Spinal cord (tissue), 10 donors: ENCODE data around the gene SSH2. TPM values are rescaled to one million over a fixed set of nuclear protein-coding genes. Genes with fewer than 3 reads are reported as not detected.

Source experiments
- DNase-seq, 6 donors: peaks; one replicate each; pipeline versions ENCODE4 v3.0.0 to v3.0.0-alpha.2; 2013 to 2015; ENCODE audit warnings: low spot score in 6 of 6, low read depth in 4 of 6
- H3K27ac ChIP-seq: one replicate; pipeline ENCODE4 v1.5.1; 2013; ENCODE audit warnings: low read depth, low read length, control low read depth
- H3K27me3 ChIP-seq: one replicate; pipeline ENCODE4 v1.6.1; 2013; ENCODE audit warnings: low read length; ENCODE audit not compliant: control insufficient read depth, insufficient read depth
- H3K36me3 ChIP-seq: one replicate; pipeline ENCODE4 v1.6.1; 2013; ENCODE audit warnings: low read length; ENCODE audit not compliant: control insufficient read depth, insufficient read depth
- H3K4me1 ChIP-seq: one replicate; pipeline ENCODE4 v1.6.1; 2013; ENCODE audit warnings: low read length; ENCODE audit not compliant: control insufficient read depth, insufficient read depth
- H3K4me3 ChIP-seq: one replicate; pipeline ENCODE4 v1.5.1; 2013; ENCODE audit warnings: low read depth, low read length, control low read depth
- H3K9me3 ChIP-seq: one replicate; pipeline ENCODE4 v1.6.1; 2013; ENCODE audit warnings: low read length; ENCODE audit not compliant: control insufficient read depth, insufficient read depth
- WGBS: methylation state at CpG from one replicate; pipeline ENCODE4 v1.1.5; 2013; ENCODE audit warnings: missing lambda C conversion rate; ENCODE audit not compliant: insufficient coverage; 5-methylcytosine and 5-hydroxymethylcytosine counted together
- polyA plus RNA-seq, 2 donors: library from polyadenylated mRNA; unstranded; fragments of 120-200 nt; gene quantifications; one replicate each; pipeline ENCODE4 v1.2.1, GENCODE V29; 2013; ENCODE audit not compliant: insufficient read length in 2 of 2
- total RNA-seq, 2 donors: library from RNA; depleted of rRNA in 1 of 2; stranded (reverse); fragments of 120-200 nt in 1 of 2; fragments of >200 nt in 1 of 2; gene quantifications; one replicate each; pipeline versions ENCODE4 v1.2.3 to v1.2.4, GENCODE V29; 2013 to 2014
- donor health status: healthy.

Gene SSH2
- total and polyA plus RNA-seq, 4 donors, result 22.5 to 26.6 (median 23.4) TPM

GRCh38 chr17:29607557-29608195 lies 322.4 kb downstream of the SSH2 start:
- Histone ChIP-seq H3K36me3 (peaks cover 33% of the 10 kb centered on the region), H3K27ac (no peak overlapping the region), H3K4me3 (no peak overlapping the region), H3K9me3 (no peaks in the 10 kb centered on the region), H3K27me3 (no peaks in the 10 kb centered on the region), H3K4me1 (no peaks in the 10 kb centered on the region)
- no peak for DNase-seq
- 90% methylated on average over 28 of the region's 29 CpGs for WGBS

GRCh38 chr17:29603109-29603674 lies 326.8 kb downstream of the SSH2 start:
- Histone ChIP-seq H3K4me3 (no peak overlapping the region), H3K36me3 (peaks cover 11% of the 10 kb centered on the region), H3K9me3 (no peaks in the 10 kb centered on the region), H3K27ac (no peak overlapping the region), H3K27me3 (no peaks in the 10 kb centered on the region), H3K4me1 (no peaks in the 10 kb centered on the region)
- 80% methylated on average over 1 of the region's 6 CpGs for WGBS
- DNase-seq, result no peak

DNA sequence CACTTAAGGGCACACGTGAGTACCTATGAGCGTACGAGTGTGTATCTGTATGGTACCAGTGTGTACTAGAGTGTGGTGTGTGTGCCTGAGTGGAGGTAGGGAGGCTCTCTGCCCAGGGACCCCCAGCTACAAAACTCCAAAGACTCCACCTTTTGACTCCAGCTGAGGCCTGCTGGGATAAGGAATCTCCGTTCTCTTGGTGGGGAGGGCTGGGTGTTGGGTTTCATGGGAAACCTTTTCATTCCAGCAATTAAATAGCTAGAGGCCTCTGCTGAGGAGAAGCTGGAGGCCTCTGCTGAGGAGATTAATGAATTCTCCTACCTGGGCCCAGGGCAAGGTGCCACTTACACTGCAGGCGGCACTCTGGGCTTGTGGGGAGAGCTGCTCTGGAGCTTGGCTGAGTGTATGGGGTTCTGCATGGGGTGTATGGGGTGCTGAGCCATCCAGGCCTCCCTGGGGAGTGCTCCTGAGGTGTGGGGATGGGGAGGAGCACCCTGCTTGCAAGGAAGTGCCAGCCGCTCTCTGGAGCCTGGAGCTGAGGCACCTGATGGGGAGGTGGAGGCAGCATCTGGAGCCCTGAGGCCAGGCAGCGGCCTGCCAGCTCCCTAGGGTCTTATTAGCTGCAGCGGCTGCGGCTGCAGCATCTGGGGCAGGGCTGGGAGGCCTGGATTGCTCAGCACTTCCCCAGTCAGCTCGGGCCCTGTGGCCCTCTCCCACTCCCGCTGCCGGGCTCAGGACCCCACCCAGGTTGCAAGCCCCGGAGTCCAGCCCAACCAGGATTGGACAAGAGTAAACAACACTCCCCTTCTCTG lies 332.5 kb downstream of the SSH2 start:
- no peak overlapping the region for H3K27ac ChIP-seq
- H3K9me3 ChIP-seq, result no peaks in the 10 kb centered on the region
- DNase-seq, result no peak
- H3K36me3 ChIP-seq, result peaks cover 6% of the 10 kb centered on the region
- 40% methylated on average over 10 of the region's 13 CpGs for WGBS
- peaks cover 49% of the 10 kb centered on the region for H3K4me1 ChIP-seq
- H3K4me3 ChIP-seq, result no peak overlapping the region
- no peaks in the 10 kb centered on the region for H3K27me3 ChIP-seq

- H3K9me3 ChIP-seq, result no peaks in the 10 kb centered on the region
- DNase-seq, result no peak
- H3K27me3 ChIP-seq, result no peaks in the 10 kb centered on the region
- no peak overlapping the region for H3K27ac ChIP-seq
- no peak overlapping the region for H3K4me3 ChIP-seq
- peaks cover 6% of the 10 kb centered on the region for H3K36me3 ChIP-seq
- 66% methylated on average over 7 of the region's 9 CpGs for WGBS
- peaks cover 57% of the 10 kb centered on the region for H3K4me1 ChIP-seq
These were observed 333.2 kb downstream of the SSH2 start for GRCh38 chr17:29596811-29597210.

DNA sequence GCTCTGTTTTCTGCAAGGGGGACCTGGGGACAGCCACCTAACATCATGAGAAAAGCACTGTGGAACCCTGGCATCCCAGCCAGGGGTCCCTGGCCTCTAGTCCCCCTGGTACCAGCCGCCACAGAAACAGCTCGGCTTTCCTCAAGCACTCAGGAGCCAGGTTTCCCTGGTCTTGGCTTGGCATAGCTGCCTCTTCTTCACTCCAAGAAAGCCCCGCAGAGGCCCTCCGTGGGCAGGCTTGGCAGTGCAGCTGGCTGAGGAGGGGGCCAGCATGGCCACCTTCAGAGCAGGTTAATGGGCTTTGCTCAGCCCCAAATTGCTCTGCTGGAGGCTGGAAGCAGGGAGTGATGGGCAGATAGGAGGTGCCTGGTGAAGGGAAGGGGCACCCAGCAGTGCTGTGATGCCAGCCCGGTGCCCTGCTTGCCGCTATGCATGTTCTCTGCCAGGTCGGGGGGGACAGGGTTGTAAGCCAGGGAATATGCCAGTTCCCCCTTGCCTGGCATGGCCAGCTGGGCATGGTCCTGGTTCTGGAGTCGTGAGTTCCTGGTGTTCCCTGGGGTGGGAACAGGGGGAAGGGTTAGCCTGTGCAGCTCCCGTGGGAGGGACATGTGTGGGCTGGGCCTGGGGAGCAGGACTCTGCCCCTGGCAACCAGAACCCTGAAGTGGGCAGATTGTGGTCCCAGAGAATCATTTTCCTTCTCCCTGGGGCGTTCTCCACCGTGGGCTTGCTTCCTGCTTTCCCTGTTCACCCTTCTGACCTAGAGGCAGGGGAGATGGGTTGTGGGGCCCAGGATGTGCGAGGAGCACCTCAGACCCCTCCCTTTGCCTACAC lies 333.9 kb downstream of the SSH2 start:
- peaks cover 63% of the 10 kb centered on the region for H3K4me1 ChIP-seq
- peaks cover 6% of the 10 kb centered on the region for H3K36me3 ChIP-seq
- H3K4me3 ChIP-seq, result no peak overlapping the region
- H3K27ac ChIP-seq, result no peak overlapping the region
- no peaks in the 10 kb centered on the region for H3K27me3 ChIP-seq
- no peaks in the 10 kb centered on the region for H3K9me3 ChIP-seq
- DNase-seq, result no peak
- 56% methylated on average over 9 of the region's 12 CpGs for WGBS

DNA sequence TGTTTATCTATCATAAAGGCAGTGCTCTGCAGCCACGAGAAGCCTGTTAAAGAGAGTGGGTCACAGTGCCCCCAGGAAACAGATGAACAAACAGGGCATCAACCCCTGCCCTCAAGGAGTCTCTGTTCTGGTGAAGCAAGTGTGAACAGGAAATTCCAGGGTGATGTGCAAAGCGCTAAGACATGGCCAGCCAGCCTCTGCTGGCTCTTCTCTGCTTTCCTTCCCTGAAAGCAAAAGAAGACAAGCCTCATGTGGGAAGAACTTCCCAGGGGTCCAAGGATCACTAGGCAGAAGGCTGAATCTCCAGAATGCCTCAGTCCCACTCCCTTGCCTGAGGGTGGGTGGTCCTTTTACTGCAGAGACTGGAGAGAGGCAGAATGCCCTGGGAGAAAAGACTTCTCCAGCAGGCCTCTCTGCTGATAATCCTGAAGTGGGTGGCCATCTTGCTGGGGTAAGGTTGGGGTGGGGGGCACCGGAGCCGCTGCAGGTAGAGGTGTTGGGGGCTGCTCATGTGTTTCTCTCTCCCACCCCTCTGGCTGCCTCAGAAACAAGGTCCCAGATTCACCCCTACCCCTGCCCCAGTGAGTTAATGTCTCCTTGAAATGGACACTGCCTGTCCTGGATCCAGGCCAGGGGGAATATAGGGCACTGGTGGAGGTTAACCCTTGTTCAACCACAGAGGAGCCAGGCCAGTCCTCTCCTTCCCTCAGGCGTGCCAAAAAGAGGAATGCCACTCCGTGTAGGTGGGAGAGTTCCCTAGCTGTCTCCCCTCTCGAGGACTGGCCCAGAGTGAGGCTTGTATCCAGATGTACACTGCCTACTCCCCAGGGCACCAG lies 334.7 kb downstream of the SSH2 start:
- no peak for DNase-seq
- Histone ChIP-seq H3K36me3 (peaks cover 6% of the 10 kb centered on the region), H3K27me3 (no peaks in the 10 kb centered on the region), H3K27ac (no peak overlapping the region), H3K4me1 (peaks cover 71% of the 10 kb centered on the region), H3K9me3 (no peaks in the 10 kb centered on the region), H3K4me3 (no peak overlapping the region)
- WGBS, result 69% methylated on average over 3 of the region's 7 CpGs

- 89% methylated on average over 10 of the region's 11 CpGs for WGBS
- no peak overlapping the region for H3K27ac ChIP-seq
- no peaks in the 10 kb centered on the region for H3K27me3 ChIP-seq
- H3K4me3 ChIP-seq, result peak overlapping the region; percentile 65
- no peaks in the 10 kb centered on the region for H3K9me3 ChIP-seq
- DNase-seq, result no peak
- H3K36me3 ChIP-seq, result peaks cover 3% of the 10 kb centered on the region
- H3K4me1 ChIP-seq, result peaks cover 78% of the 10 kb centered on the region
These were observed 335.4 kb downstream of the SSH2 start for GRCh38 chr17:29594519-29595090.

DNA sequence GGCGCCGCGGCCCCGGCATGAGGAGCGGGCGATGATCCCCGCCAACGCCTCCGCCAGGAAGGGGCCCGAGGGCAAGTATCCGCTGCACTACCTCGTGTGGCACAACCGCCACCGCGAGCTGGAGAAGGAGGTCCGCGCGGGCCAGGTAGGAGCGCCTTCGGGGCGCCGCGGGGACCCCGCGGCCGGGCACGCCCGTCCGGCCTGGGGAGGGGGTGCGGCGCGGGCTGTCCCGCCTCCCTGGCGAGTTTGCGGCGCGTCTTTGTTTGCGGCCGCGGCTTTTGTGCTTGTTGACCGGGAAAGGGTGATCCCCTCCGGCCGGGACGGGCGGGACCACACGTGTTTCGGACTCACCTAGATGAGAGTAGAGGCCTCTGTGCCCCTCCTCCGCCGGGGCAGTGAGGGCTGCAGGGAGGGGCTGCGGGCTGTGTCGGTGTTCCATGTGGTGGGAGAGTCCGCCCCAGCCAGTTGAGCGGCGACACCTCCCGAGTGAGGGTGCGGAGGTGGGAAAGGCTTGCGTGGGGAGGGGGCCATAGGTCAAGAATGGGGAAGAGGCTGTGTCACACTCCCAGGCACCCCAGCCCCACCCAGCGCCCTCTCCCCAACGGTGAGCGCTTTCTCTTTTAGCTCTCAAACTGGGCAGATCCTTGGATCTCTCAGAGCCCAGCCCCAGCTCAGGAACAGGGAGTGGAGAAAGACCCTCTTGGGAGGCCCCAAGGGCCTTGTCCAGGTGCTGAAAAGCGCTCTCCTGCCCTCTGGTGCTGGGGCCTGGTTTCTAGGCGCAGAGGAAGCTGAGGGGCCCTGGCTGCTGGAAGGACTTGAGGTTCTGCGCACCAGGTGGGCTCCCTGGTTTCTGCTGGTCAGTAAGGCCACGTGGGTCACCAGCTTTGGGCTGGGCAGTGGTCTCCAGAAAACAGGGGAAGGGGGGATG lies 336.2 kb downstream of the SSH2 start:
- Histone ChIP-seq H3K36me3 (peaks cover 3% of the 10 kb centered on the region), H3K27me3 (no peaks in the 10 kb centered on the region), H3K9me3 (no peaks in the 10 kb centered on the region), H3K4me1 (peaks cover 78% of the 10 kb centered on the region), H3K4me3 (peak overlapping the region; percentile 65), H3K27ac (no peak overlapping the region)
- DNase-seq, result peak in 1 of 6 donors; percentile 45
- 3% methylated on average over 59 of the region's 64 CpGs for WGBS
